GM12873 (cell line): ENCODE data around the gene PIK3R2.

Experiments used
- TF ChIP-seq, protein P1 (sequence below): IDR thresholded peaks from 2 replicates; pipeline ENCODE4 v1.5.1; 2012; ENCODE audit warnings: low read depth, mild to moderate bottlenecking, moderate library complexity, low read length, control low read depth; ENCODE audit not compliant: insufficient read depth; ENCODE audit errors: missing control alignments

PIK3R2 gene

DNA sequence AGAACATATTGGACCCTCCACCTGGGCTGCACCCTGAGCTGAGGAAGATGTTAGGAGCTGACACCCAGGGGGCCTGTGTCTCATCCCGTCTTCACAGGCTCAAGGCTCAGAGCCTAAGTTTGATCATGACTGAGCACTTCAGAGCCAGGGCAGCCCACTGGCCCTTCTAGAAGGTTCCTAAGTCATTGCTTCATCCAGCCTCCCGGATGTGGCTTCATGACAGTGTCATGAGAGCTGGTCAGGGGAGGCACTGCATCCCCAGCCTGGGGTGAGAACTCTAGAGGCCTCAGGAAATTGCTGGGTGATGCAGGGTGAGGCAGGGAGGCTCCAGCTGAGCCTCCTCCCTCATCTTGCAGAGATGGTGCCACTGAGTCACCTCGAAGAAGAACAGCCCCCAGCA lies 24.9 kb upstream of the PIK3R2 start:
- TF ChIP-seq, protein P1, sequence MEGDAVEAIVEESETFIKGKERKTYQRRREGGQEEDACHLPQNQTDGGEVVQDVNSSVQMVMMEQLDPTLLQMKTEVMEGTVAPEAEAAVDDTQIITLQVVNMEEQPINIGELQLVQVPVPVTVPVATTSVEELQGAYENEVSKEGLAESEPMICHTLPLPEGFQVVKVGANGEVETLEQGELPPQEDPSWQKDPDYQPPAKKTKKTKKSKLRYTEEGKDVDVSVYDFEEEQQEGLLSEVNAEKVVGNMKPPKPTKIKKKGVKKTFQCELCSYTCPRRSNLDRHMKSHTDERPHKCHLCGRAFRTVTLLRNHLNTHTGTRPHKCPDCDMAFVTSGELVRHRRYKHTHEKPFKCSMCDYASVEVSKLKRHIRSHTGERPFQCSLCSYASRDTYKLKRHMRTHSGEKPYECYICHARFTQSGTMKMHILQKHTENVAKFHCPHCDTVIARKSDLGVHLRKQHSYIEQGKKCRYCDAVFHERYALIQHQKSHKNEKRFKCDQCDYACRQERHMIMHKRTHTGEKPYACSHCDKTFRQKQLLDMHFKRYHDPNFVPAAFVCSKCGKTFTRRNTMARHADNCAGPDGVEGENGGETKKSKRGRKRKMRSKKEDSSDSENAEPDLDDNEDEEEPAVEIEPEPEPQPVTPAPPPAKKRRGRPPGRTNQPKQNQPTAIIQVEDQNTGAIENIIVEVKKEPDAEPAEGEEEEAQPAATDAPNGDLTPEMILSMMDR: no peak

DNA sequence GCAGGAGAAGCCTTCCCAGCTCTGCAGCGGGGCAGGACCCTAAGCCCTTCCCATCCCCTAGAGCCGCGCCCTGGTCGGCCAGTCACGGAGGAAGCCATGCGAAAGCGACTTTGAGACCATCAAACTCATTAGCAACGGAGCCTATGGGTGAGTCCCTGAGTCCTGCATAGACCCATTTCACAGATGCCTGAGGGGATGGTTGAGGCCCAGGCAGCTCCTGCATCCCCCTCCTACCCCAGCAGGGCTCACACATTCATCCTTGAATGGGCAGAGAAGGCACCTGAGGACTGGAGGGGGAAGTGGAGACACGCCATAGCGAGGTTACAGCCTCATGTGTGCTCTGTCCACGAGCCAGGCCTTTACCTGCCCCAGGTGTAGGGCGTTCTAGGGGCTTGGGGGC lies 24.2 kb upstream of the PIK3R2 start:
- TF ChIP-seq, protein P1: no peak

GRCh38 chr19:18130523-18131242 lies 22.3 kb upstream of the PIK3R2 start:
- TF ChIP-seq, protein P1: no peak

GRCh38 chr19:18131841-18132596 lies 20.9 kb upstream of the PIK3R2 start:
- TF ChIP-seq, protein P1: no peak

DNA sequence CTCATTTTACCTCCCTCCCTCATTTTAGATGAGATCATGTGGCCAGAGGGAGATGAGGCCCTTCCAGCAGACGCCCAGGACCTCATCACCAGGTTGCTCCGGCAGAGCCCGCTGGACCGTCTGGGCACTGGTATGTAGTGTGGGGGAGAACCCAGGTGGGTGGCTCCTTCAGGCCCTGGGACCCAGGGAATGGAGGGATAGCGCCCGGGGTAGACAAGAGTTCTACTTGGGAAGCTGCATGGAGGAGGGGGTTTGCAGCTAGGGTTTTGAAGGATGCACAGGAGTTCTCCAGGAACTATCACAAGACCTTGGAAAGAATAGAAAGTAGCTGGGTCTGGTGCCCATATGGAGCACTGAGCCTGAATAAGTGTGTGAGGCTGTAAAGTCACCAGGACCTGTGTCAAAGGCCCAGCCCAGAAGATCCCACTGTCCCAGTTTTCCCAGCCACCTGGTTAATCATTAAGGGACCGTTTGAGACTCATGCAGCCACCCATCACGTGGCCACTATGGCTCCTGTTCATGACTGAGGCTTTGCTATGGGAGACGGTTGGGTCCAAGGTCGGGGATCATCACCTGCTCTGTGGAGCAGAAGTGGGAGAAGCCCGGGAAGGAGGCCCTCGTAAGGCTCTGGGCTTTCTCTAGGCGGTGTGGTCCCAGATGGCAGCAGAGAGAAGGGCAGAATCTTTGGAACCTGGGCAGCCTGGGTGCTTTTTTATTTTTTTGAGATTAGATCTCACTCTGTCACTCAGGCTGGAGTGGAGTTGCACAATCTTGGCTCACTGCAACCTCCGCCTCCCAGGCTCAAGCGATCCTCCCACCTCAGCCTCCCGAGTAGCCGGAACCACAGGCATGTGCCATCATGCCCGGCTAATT lies 17.0 kb upstream of the PIK3R2 start:
- TF ChIP-seq, protein P1: no peak

DNA sequence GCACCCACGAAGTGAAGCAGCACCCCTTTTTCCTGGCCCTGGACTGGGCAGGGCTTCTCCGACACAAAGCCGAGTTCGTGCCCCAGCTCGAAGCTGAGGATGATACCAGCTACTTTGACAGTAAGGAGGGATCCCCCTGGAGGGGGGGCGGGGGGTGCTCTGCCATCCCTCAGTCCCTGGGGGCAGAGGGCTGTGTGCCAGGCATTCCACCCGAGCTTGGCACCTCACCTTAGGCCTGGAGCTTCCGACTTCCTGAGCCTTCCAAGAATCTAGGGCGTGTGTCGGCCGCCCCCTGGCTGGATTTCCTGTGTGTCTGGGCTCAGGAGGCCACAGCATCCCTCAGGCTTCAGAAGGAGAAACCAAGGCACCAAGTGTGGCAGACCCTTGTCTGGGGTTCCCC lies 15.7 kb upstream of the PIK3R2 start:
- TF ChIP-seq, protein P1: no peak

DNA sequence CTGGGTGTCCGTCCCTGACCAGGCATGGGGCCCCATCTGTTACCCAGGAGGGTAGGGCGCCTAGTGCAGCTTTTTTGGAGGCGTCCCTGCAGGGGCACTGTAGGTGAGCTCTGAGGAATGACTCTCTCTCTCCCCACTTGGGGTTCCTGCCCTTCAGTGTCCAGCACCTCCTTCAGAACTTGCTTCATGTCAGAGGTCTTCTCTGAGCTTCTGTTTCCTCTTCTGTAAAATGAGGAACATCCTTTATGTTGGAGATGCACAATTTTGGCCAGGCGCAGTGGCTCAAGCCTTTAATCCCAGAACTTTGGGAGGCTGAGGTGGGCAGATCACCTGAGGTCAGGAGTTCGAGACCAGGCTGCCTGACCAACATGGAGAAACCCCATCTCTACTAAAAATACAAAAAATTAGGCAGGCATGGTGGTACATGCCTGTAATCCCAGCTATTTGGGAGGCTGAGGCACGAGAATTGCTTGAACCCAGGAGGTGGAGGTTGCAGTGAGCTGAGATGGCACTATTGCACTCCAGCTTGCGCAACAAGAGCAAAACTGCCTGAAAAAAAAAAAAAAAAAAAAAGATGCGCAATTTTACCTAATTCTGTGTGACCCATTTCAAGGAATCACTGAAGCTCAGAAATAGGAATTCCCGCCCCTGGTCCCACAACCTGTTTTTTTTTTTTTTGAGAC lies 15.2 kb upstream of the PIK3R2 start:
- TF ChIP-seq, protein P1: no peak
